Kidney epithelial cell (primary cell): Measurements from ENCODE around the gene LTA4H. TPM values are rescaled to one million over a fixed set of nuclear protein-coding genes. Genes with fewer than 3 reads are reported as not detected.

Experiments
- DNase-seq: peaks from one replicate; pipeline ENCODE4 v3.0.0-alpha.2; 2010; ENCODE audit warnings: low read depth
- H3K27me3 ChIP-seq: 2 replicates; pipeline ENCODE4 v1.6.0; 2011; ENCODE audit warnings: low read length; ENCODE audit not compliant: control insufficient read depth, insufficient read depth
- H3K36me3 ChIP-seq: 2 replicates; pipeline ENCODE4 v1.5.1; 2011; ENCODE audit warnings: low read length; ENCODE audit not compliant: control insufficient read depth, insufficient read depth
- H3K4me3 ChIP-seq: 2 replicates; pipeline ENCODE4 v1.5.1; 2011; ENCODE audit warnings: low read depth, mild to moderate bottlenecking, control low read depth, low read length
- CTCF ChIP-seq: IDR thresholded peaks from 2 replicates; pipeline ENCODE4 v1.5.1; 2011; ENCODE audit warnings: mild to moderate bottlenecking, moderate library complexity, low read length, control low read depth, inconsistent platforms; ENCODE audit not compliant: insufficient read depth, poor library complexity, severe bottlenecking
- total RNA-seq: library from RNA; depleted of rRNA; stranded (reverse); fragments of >200 nt; gene quantifications from 2 replicates; pipeline ENCODE4 v1.2.3, GENCODE V29; 2015

Gene LTA4H
- total RNA-seq, 1 donor from 2014 or later, result 78.9 TPM

- H3K4me3 ChIP-seq, result no peak overlapping the region
- DNase-seq, result no peak
- H3K36me3 ChIP-seq, result no peaks in the 10 kb centered on the region
- TF ChIP-seq CTCF, result no peak
- H3K27me3 ChIP-seq, result no peaks in the 10 kb centered on the region
Measured at GRCh38 chr12:96054244-96054610, 18.8 kb upstream of the LTA4H start.

- H3K4me3 ChIP-seq, result no peak overlapping the region
- no peak for DNase-seq
- H3K27me3 ChIP-seq, result no peaks in the 10 kb centered on the region
- no peak for TF ChIP-seq CTCF
- H3K36me3 ChIP-seq, result no peaks in the 10 kb centered on the region
Measured at GRCh38 chr12:96053476-96054243, 18.3 kb upstream of the LTA4H start.

GRCh38 chr12:96051756-96052485 is 16.5 kb upstream of the LTA4H start:
- H3K27me3 ChIP-seq, result no peaks in the 10 kb centered on the region
- no peak for TF ChIP-seq CTCF
- no peaks in the 10 kb centered on the region for H3K36me3 ChIP-seq
- DNase-seq, result no peak
- H3K4me3 ChIP-seq, result no peak overlapping the region

GRCh38 chr12:96050139-96050538 is 14.8 kb upstream of the LTA4H start:
- TF ChIP-seq CTCF, result no peak
- Histone ChIP-seq H3K27me3 (no peaks in the 10 kb centered on the region), H3K36me3 (no peaks in the 10 kb centered on the region), H3K4me3 (no peak overlapping the region)
- DNase-seq, result no peak

GRCh38 chr12:96049101-96049500 is 13.7 kb upstream of the LTA4H start:
- DNase-seq, result no peak
- no peak overlapping the region for H3K4me3 ChIP-seq
- no peaks in the 10 kb centered on the region for H3K27me3 ChIP-seq
- no peaks in the 10 kb centered on the region for H3K36me3 ChIP-seq
- no peak for TF ChIP-seq CTCF
